Measurements from ENCODE around the gene VIP.
"Not testable (repeated sequence)": the region's sequence is repeated elsewhere in the genome, so short reads cannot be mapped to it uniquely, and the experiment has no call there.

Gene VIP

DNA sequence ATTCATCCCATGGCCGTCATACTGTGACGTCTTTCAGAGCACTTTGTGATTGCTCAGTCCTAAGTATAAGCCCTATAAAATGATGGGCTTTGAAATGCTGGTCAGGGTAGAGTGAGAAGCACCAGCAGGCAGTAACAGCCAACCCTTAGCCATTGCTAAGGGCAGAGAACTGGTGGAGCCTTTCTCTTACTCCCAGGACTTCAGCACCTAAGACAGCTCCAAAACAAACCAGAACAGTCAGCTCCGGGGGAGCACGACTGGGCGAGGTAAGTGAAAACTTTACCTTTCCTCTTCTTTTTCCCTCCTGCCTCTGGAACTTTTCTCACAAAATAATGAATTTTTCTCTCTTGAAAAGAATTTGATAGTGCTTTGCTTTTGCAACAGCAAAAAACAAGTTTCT lies at the start of gene VIP:
Gene VIP (plus strand): TSS at position 104 of the 400 bp plus-strand sequence. CDS start 1,381 bp downstream, outside the sequence.
- H3K9me3 ChIP-seq (ENCODE audit: control insufficient read depth in 1 of 2, low read length in 2 of 2) = no peaks in the 10 kb centered on the region
- H3K27ac ChIP-seq (ENCODE audit: low read length) = no peak within 1 kb of the TSS
- no peaks in the 10 kb centered on the region for H3K4me1 ChIP-seq (ENCODE audit: control insufficient read depth in 1 of 2, insufficient read depth in 2 of 2, low read length in 2 of 2)
- no peaks in the 10 kb centered on the region for H3K27me3 ChIP-seq (ENCODE audit: low read depth, low read length)
- H3K4me3 ChIP-seq (ENCODE audit: low read depth in 1 of 2, low read length in 2 of 2) = no peak within 1 kb of the TSS
- no peaks in the 10 kb centered on the region for H3K36me3 ChIP-seq (ENCODE audit: control insufficient read depth in 1 of 2, insufficient read depth in 2 of 2, low read length in 2 of 2)

DNA sequence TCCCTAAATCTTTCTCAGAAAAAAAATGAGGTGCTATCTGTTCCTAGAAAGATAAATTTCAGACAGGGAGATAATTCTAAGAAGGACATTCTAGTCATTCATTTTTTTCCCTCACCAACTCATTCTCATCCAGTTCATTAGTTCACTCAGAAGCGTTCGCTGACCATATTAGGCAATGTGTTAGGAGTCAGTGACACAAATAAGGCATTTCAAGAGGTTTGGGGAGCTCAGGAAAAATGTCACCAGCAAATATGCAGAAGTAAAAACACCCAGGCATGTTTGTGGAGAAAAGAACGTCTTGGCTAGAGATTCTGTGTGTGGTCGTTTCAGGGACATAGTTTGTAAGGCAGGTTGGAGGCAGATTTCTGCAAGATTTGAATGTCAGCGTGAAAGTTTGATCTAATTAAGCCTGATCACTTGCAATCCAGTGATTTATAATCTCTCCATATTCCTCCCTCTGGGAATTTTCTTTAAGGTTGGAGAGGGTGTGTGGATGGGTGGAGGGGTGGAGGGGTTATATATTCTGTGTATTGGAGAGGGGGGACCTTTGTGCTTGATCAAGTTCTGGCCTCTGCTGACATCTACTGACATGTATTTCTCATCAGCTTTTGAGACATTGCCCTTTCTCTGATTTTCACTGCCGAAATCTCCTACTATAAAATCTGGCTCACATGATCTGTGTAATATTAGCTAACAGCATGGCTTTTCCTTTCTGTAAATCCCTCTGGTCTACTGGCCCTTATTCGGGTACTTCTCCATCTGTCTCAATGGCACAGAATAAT lies 49.3 kb upstream of the VIP start:
- Histone ChIP-seq H3K4me1 (ENCODE audit: control insufficient read depth in 1 of 2, insufficient read depth in 2 of 2, low read length in 2 of 2) (no peaks in the 10 kb centered on the region), H3K4me3 (ENCODE audit: low read depth in 1 of 2, low read length in 2 of 2) (peak overlapping the region in 1 of 2 donors; percentile 37), H3K9me3 (ENCODE audit: control insufficient read depth in 1 of 2, low read length in 2 of 2) (no peaks in the 10 kb centered on the region), H3K27me3 (ENCODE audit: low read depth, low read length) (no peaks in the 10 kb centered on the region), H3K36me3 (ENCODE audit: control insufficient read depth in 1 of 2, insufficient read depth in 2 of 2, low read length in 2 of 2) (no peaks in the 10 kb centered on the region), H3K27ac (ENCODE audit: low read length) (no peak overlapping the region)

DNA sequence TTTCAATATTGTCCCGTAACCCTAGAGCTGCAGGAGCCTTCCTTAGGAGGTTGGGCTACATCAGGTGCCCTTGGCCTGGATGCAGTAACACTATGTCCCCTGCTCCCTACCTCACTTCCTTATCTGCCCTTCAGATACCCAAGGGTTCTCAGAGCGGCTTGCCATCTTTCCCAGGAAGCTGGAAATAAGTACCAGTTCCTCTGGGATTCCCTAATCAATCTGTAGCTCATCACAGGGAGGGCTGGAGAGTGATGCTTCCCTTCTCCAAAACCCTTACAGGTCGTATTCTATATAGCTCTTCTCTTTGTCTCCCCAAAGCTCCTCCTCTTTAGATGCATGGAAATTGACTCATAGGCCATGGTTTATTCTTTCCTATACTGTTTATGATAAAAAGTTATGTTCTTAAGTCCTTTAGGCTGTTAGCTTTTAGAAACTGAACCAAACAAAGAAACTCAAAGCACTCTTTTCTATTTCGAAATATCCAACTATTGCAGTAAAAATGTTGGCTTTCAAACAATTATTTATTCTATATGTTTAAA lies 48.7 kb upstream of the VIP start:
- Histone ChIP-seq H3K4me3 (ENCODE audit: low read depth in 1 of 2, low read length in 2 of 2) (no peak overlapping the region), H3K27me3 (ENCODE audit: low read depth, low read length) (no peaks in the 10 kb centered on the region), H3K9me3 (ENCODE audit: control insufficient read depth in 1 of 2, low read length in 2 of 2) (no peaks in the 10 kb centered on the region), H3K36me3 (ENCODE audit: control insufficient read depth in 1 of 2, insufficient read depth in 2 of 2, low read length in 2 of 2) (no peaks in the 10 kb centered on the region), H3K4me1 (ENCODE audit: control insufficient read depth in 1 of 2, insufficient read depth in 2 of 2, low read length in 2 of 2) (no peaks in the 10 kb centered on the region), H3K27ac (ENCODE audit: low read length) (no peak overlapping the region)

DNA sequence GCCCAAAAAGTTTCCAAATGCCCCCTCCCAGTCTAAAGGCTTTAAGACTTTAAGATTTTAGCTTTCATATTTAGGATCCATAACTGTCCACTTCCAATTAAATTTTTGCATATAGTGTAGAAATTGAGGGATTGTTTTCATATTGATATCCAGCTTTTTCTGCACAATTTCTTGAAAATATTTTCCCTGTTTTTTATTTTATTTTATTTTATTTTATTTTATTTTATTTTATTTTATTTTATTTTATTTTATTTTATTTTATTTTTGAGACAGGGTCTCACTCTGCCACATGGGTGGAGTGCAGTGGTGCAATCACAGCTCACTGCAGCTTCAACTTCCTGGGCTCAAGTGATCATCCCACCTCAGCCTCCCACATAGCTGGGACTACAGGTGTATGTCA lies 46.8 kb upstream of the VIP start:
- not testable (repeated sequence) for H3K4me3 ChIP-seq (ENCODE audit: low read depth in 1 of 2, low read length in 2 of 2); H3K4me1 ChIP-seq (ENCODE audit: control insufficient read depth in 1 of 2, insufficient read depth in 2 of 2, low read length in 2 of 2); H3K36me3 ChIP-seq (ENCODE audit: control insufficient read depth in 1 of 2, insufficient read depth in 2 of 2, low read length in 2 of 2); H3K27ac ChIP-seq (ENCODE audit: low read length); H3K9me3 ChIP-seq (ENCODE audit: control insufficient read depth in 1 of 2, low read length in 2 of 2); H3K27me3 ChIP-seq (ENCODE audit: low read depth, low read length)

DNA sequence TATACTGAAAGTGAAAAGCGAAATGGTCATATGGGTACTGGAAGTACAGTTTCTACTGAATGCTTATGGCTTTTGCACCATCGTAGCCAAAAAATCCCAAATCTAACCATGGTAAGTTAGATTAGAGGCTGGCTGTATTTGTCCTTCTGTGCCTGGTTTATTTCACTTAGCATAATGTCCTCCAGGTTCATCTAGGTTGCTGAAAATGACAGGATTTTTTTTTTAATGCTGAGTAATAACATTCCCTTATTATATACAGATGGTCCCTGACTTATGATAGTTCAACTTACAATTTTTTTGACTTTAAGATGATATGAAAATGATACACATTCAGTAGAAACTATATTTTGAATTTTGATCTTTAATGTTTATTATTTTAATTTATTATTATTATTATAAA lies 45.3 kb upstream of the VIP start:
- Histone ChIP-seq H3K4me1 (ENCODE audit: control insufficient read depth in 1 of 2, insufficient read depth in 2 of 2, low read length in 2 of 2) (no peaks in the 10 kb centered on the region), H3K27me3 (ENCODE audit: low read depth, low read length) (no peaks in the 10 kb centered on the region), H3K9me3 (ENCODE audit: control insufficient read depth in 1 of 2, low read length in 2 of 2) (peaks cover 3 to 5% of the 10 kb centered on the region in 2 donors), H3K4me3 (ENCODE audit: low read depth in 1 of 2, low read length in 2 of 2) (no peak overlapping the region), H3K36me3 (ENCODE audit: control insufficient read depth in 1 of 2, insufficient read depth in 2 of 2, low read length in 2 of 2) (no peaks in the 10 kb centered on the region), H3K27ac (ENCODE audit: low read length) (no peak overlapping the region)

DNA sequence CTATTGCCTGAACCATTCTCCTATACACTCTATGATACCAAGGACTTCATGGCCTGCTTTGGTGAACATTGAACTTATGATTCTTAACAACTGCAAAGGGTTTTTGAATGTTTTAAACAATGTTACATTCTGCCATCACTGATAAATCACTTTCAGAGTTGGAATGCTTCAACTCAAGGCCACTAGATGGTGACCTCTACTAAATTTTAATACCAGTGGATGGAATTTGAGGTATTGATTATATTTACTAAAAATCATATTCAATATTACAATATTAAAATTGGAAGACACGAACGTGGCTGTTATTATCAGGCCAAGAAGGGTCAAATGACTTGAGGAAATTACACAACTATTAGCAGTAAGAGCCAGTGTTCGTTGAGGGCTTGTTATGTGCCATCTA lies 34.3 kb upstream of the VIP start:
- no peaks in the 10 kb centered on the region for H3K36me3 ChIP-seq (ENCODE audit: control insufficient read depth in 1 of 2, insufficient read depth in 2 of 2, low read length in 2 of 2)

DNA sequence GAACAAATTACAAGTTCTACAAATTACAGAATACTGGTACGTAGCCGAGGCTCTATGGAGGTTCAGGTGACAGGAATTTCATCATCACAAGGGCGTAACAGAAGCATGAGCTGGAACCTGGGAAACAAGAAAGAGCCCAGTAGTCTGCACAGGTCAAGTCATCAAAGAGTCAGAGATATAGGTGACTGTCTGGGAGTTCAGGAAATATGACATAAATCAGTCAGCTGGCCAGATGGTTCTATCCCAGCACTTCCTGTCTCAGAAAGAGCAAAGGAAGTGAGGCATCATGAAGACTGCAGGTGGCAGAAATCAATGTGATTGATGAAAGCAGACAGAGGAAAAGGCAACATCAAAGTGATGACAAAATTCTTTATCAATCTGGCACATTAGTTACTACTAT lies 29.6 kb upstream of the VIP start:
- no peaks in the 10 kb centered on the region for H3K36me3 ChIP-seq (ENCODE audit: control insufficient read depth in 1 of 2, insufficient read depth in 2 of 2, low read length in 2 of 2)
- no peaks in the 10 kb centered on the region for H3K27me3 ChIP-seq (ENCODE audit: low read depth, low read length)
- H3K27ac ChIP-seq (ENCODE audit: low read length) = no peak overlapping the region
- no peaks in the 10 kb centered on the region for H3K4me1 ChIP-seq (ENCODE audit: control insufficient read depth in 1 of 2, insufficient read depth in 2 of 2, low read length in 2 of 2)
- no peak overlapping the region for H3K4me3 ChIP-seq (ENCODE audit: low read depth in 1 of 2, low read length in 2 of 2)
- H3K9me3 ChIP-seq (ENCODE audit: control insufficient read depth in 1 of 2, low read length in 2 of 2) = no peaks in the 10 kb centered on the region

More for the DNA sequence above, 34.3 kb upstream of the VIP start:
- no peaks in the 10 kb centered on the region for H3K4me1 ChIP-seq (ENCODE audit: control insufficient read depth in 1 of 2, insufficient read depth in 2 of 2, low read length in 2 of 2)
- no peak overlapping the region for H3K4me3 ChIP-seq (ENCODE audit: low read depth in 1 of 2, low read length in 2 of 2)
- H3K9me3 ChIP-seq (ENCODE audit: control insufficient read depth in 1 of 2, low read length in 2 of 2) = peaks cover 4 to 10% of the 10 kb centered on the region in 2 donors
- H3K27ac ChIP-seq (ENCODE audit: low read length) = no peak overlapping the region
- H3K27me3 ChIP-seq (ENCODE audit: low read depth, low read length) = no peaks in the 10 kb centered on the region

DNA sequence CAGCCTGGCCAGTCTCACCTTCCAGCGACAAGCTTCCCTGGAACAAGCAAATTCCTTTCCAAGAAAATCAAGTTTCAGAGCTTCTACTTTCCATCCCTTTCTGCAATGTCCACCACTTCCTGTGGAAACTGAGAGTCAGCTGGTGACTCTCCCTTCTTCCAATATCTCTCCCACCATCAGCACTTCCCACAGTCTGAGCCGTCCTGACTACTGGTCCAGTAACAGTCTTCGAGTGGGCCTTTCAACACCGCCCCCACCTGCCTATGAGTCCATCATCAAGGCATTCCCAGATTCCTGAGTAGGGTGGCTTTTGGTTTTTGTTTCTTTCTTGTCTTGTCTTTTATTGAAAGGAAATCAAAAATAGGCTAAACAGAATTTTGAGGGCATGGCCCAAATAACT lies 28.6 kb upstream of the VIP start:
- H3K4me3 ChIP-seq (ENCODE audit: low read depth in 1 of 2, low read length in 2 of 2) = no peak overlapping the region
- no peak overlapping the region for H3K27ac ChIP-seq (ENCODE audit: low read length)
- no peaks in the 10 kb centered on the region for H3K27me3 ChIP-seq (ENCODE audit: low read depth, low read length)
- H3K36me3 ChIP-seq (ENCODE audit: control insufficient read depth in 1 of 2, insufficient read depth in 2 of 2, low read length in 2 of 2) = no peaks in the 10 kb centered on the region
- H3K4me1 ChIP-seq (ENCODE audit: control insufficient read depth in 1 of 2, insufficient read depth in 2 of 2, low read length in 2 of 2) = no peaks in the 10 kb centered on the region
- no peaks in the 10 kb centered on the region for H3K9me3 ChIP-seq (ENCODE audit: control insufficient read depth in 1 of 2, low read length in 2 of 2)

DNA sequence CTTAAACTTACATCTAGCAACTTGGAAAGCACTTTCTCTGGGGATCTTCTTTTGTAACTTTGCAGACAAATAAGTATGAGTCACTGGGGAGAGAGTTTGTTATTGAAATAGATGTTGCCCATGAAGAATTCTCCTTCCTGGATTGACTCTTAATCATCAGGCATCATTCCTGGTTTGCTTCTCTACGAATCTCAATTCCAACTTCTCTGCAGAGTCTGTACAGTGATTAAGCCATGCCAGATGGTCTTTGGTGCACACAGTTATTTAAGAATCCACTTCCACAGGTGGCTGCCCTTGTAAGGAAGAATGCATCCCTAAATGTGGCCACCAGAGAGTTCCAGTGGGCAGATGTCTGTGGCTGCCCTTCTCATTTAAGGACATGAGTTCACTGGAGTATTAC lies 27.2 kb upstream of the VIP start:
- H3K27me3 ChIP-seq (ENCODE audit: low read depth, low read length) = no peaks in the 10 kb centered on the region
- no peak overlapping the region for H3K4me3 ChIP-seq (ENCODE audit: low read depth in 1 of 2, low read length in 2 of 2)
- H3K9me3 ChIP-seq (ENCODE audit: control insufficient read depth in 1 of 2, low read length in 2 of 2) = no peaks in the 10 kb centered on the region
- H3K4me1 ChIP-seq (ENCODE audit: control insufficient read depth in 1 of 2, insufficient read depth in 2 of 2, low read length in 2 of 2) = no peaks in the 10 kb centered on the region
- no peaks in the 10 kb centered on the region for H3K36me3 ChIP-seq (ENCODE audit: control insufficient read depth in 1 of 2, insufficient read depth in 2 of 2, low read length in 2 of 2)
- H3K27ac ChIP-seq (ENCODE audit: low read length) = no peak overlapping the region

DNA sequence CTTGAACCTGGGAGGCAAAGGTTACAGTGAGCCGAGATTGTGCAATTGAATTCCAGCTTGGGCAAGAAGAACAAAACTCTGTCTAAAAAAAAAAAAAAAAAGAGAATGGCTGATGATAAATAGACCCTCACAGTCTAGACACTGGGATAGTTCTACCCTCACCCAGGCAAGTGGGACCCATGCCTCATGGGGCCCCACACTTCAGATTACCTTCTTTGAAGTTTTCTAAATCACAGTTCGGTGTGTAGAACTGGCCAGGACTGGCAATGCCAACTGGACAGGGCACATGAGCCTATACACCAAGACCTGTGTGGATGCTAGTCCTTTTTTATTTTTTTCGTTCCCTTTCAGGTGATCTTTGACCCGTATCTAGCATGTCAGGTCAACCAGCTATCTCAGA lies 24.3 kb upstream of the VIP start:
- Histone ChIP-seq H3K27me3 (ENCODE audit: low read depth, low read length) (no peaks in the 10 kb centered on the region), H3K9me3 (ENCODE audit: control insufficient read depth in 1 of 2, low read length in 2 of 2) (no peaks in the 10 kb centered on the region), H3K4me1 (ENCODE audit: control insufficient read depth in 1 of 2, insufficient read depth in 2 of 2, low read length in 2 of 2) (no peaks in the 10 kb centered on the region), H3K4me3 (ENCODE audit: low read depth in 1 of 2, low read length in 2 of 2) (no peak overlapping the region), H3K36me3 (ENCODE audit: control insufficient read depth in 1 of 2, insufficient read depth in 2 of 2, low read length in 2 of 2) (no peaks in the 10 kb centered on the region), H3K27ac (ENCODE audit: low read length) (no peak overlapping the region)

DNA sequence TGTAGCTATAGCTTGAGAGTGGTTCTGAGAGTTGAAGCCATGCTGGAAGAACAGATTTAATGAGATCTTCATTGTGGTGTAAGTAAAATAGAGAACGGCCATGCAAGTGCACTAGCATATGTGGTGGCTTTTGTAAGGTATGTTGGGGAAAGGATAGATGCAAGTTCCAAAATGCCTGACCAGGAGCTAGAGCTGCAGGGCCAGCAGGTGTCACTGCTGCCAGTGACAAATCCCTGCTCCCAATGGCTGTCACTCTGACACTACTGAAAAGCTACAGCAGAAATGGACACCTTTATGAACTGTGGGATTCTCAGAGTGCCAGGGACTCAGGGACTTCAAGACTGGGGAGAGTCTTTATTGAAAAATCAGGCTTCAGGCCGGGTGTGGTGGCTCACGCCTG lies 23.1 kb upstream of the VIP start:
- Histone ChIP-seq H3K27me3 (ENCODE audit: low read depth, low read length) (no peaks in the 10 kb centered on the region), H3K4me3 (ENCODE audit: low read depth in 1 of 2, low read length in 2 of 2) (no peak overlapping the region), H3K4me1 (ENCODE audit: control insufficient read depth in 1 of 2, insufficient read depth in 2 of 2, low read length in 2 of 2) (no peaks in the 10 kb centered on the region)

DNA sequence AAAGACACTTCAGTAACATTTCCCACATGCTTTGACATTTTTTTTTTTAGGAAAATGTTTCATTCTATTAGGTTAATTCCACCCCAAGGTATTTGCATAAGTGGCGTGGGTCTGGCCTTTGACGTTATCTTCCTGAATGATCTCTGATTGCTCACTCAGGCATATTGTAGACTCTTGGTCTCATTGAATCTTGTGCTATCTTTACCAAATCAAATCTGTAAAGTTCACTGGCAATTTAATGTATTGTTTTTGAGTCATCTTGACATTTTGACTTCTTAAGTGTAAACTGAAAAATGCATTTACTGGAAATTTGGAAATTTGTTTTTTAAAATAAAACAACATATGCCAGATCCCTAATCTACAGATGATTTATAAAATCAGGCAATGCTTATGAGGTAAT lies 16.0 kb upstream of the VIP start:
- no peak overlapping the region for H3K27ac ChIP-seq (ENCODE audit: low read length)
- H3K36me3 ChIP-seq (ENCODE audit: control insufficient read depth in 1 of 2, insufficient read depth in 2 of 2, low read length in 2 of 2) = no peaks in the 10 kb centered on the region
- H3K4me1 ChIP-seq (ENCODE audit: control insufficient read depth in 1 of 2, insufficient read depth in 2 of 2, low read length in 2 of 2) = no peaks in the 10 kb centered on the region
- peaks cover 0 to 5% of the 10 kb centered on the region in 2 donors for H3K9me3 ChIP-seq (ENCODE audit: control insufficient read depth in 1 of 2, low read length in 2 of 2)
- H3K4me3 ChIP-seq (ENCODE audit: low read depth in 1 of 2, low read length in 2 of 2) = no peak overlapping the region
- H3K27me3 ChIP-seq (ENCODE audit: low read depth, low read length) = no peaks in the 10 kb centered on the region

More for the DNA sequence above, 23.1 kb upstream of the VIP start:
- Histone ChIP-seq H3K36me3 (ENCODE audit: control insufficient read depth in 1 of 2, insufficient read depth in 2 of 2, low read length in 2 of 2) (no peaks in the 10 kb centered on the region), H3K9me3 (ENCODE audit: control insufficient read depth in 1 of 2, low read length in 2 of 2) (no peaks in the 10 kb centered on the region), H3K27ac (ENCODE audit: low read length) (no peak overlapping the region)
